ENCODE data around the gene PRDM2.

PRDM2 gene

GRCh38 chr1:13869172-13869797 lies 169.3 kb downstream of the PRDM2 start:
- TF ChIP-seq, protein P1, sequence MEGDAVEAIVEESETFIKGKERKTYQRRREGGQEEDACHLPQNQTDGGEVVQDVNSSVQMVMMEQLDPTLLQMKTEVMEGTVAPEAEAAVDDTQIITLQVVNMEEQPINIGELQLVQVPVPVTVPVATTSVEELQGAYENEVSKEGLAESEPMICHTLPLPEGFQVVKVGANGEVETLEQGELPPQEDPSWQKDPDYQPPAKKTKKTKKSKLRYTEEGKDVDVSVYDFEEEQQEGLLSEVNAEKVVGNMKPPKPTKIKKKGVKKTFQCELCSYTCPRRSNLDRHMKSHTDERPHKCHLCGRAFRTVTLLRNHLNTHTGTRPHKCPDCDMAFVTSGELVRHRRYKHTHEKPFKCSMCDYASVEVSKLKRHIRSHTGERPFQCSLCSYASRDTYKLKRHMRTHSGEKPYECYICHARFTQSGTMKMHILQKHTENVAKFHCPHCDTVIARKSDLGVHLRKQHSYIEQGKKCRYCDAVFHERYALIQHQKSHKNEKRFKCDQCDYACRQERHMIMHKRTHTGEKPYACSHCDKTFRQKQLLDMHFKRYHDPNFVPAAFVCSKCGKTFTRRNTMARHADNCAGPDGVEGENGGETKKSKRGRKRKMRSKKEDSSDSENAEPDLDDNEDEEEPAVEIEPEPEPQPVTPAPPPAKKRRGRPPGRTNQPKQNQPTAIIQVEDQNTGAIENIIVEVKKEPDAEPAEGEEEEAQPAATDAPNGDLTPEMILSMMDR (IDR thresholded peaks at IDR 0.05; ENCODE audit: low read depth, low read length) = no peak
- no peak for DNase-seq (ENCODE audit: extremely low read depth, low read depth)

DNA sequence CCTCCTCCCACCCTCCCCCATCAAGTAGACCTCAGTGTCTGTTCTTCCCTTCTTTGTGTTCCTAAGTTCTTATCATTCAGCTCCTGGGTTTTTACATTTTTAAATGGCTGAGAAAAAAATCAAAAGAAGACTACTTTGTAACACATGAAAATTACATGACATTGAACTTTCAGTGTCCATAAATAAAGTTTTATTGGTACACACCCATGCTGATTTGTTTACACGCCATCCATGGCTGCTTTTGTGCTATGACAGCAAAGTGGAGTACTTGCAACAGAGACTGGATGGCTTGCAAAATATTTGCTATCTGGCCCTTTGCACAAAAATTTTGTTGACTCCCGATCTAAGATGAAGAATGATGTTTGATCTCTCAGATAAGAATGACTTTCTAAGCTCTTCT lies 171.4 kb downstream of the PRDM2 start:
- no peak for DNase-seq (ENCODE audit: extremely low read depth, low read depth)
- TF ChIP-seq, protein P1 (IDR thresholded peaks at IDR 0.05; ENCODE audit: low read depth, low read length) = no peak

GRCh38 chr1:13871886-13872285 lies 171.9 kb downstream of the PRDM2 start:
- no peak for DNase-seq (ENCODE audit: extremely low read depth, low read depth)
- TF ChIP-seq, protein P1 (IDR thresholded peaks at IDR 0.05; ENCODE audit: low read depth, low read length) = no peak

DNA sequence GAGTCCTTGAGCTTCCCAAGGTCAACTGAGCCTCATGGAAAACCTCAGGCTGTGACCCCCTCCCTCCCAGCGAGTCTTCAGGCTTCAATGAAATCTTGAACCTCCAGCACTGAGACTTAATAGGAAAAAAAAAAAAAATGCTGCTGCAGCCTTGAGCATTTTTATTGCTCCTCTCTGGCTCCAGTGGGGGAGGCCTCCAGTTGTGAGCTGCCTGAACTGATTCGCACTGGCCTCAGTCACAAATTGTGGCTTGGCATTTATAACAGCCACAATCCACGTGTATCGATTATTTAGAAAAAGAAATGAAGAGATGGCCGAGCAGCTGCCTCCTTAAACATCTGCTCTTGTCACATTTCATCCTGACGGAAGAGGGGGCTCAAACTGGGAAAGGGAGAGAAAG lies 173.0 kb downstream of the PRDM2 start:
- TF ChIP-seq, protein P1 (IDR thresholded peaks at IDR 0.05; ENCODE audit: low read depth, low read length) = no peak
- DNase-seq (ENCODE audit: extremely low read depth, low read depth) = no peak
